ENCODE data around the gene FUOM. TPM values are rescaled to one million over a fixed set of nuclear protein-coding genes. Genes with fewer than 3 reads are reported as not detected.
A peak's percentile ranks its signal among the peaks of the same experiment; 100 is the strongest.
"Not testable (repeated sequence)": the region's sequence is repeated elsewhere in the genome, so short reads cannot be mapped to it uniquely, and the experiment has no call there.

FUOM gene
- total RNA-seq, 1 donor from 2014 or later, result 54.0 TPM

DNA sequence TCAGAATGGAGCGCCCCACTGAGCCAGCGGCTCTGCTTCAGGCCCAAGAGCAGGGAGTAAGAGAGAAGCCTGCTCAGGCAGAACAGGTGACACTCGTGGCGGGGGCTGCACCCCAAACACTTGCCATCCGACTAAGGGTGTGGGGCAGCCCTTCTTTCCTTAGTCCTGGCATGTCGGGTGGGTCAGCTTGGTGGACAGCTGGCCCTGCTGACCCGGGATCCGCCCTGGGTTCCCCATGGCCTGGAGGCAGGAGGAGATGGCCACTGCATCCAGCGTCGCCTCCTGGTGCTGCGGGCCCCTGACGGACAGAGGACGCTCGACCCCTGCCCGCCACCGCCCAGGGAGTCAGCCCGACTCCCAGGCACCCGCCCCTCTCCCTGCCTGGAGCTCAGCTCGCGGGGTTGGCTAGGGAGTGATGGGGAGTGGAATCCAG lies 20.0 kb upstream of the FUOM start:
- TF ChIP-seq POLR2AphosphoS5 (IDR thresholded peaks at IDR 0.05; ENCODE audit: insufficient read depth in 1 of 2, low read depth in 1 of 2) (no peak), POLR2A (IDR thresholded peaks at IDR 0.05) (no peak)
- TF ChIP-seq, protein P1, sequence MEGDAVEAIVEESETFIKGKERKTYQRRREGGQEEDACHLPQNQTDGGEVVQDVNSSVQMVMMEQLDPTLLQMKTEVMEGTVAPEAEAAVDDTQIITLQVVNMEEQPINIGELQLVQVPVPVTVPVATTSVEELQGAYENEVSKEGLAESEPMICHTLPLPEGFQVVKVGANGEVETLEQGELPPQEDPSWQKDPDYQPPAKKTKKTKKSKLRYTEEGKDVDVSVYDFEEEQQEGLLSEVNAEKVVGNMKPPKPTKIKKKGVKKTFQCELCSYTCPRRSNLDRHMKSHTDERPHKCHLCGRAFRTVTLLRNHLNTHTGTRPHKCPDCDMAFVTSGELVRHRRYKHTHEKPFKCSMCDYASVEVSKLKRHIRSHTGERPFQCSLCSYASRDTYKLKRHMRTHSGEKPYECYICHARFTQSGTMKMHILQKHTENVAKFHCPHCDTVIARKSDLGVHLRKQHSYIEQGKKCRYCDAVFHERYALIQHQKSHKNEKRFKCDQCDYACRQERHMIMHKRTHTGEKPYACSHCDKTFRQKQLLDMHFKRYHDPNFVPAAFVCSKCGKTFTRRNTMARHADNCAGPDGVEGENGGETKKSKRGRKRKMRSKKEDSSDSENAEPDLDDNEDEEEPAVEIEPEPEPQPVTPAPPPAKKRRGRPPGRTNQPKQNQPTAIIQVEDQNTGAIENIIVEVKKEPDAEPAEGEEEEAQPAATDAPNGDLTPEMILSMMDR (IDR thresholded peaks at IDR 0.05), result no peak
- intact Hi-C loops (cut with DNase I), result no loop called here
- DNase-seq (ENCODE audit: extremely low spot score in 2 of 2), result no peak
- peak overlapping the region; percentile 89 for H3K27ac ChIP-seq
- H3K4me3 ChIP-seq, result peak overlapping the region; percentile 71 to 94
- no peaks in the 10 kb centered on the region for H3K9me3 ChIP-seq
- H3K36me3 ChIP-seq, result no peaks in the 10 kb centered on the region
- peaks cover 26% of the 10 kb centered on the region for H3K4me1 ChIP-seq
- H3K27me3 ChIP-seq, result no peaks in the 10 kb centered on the region

DNA sequence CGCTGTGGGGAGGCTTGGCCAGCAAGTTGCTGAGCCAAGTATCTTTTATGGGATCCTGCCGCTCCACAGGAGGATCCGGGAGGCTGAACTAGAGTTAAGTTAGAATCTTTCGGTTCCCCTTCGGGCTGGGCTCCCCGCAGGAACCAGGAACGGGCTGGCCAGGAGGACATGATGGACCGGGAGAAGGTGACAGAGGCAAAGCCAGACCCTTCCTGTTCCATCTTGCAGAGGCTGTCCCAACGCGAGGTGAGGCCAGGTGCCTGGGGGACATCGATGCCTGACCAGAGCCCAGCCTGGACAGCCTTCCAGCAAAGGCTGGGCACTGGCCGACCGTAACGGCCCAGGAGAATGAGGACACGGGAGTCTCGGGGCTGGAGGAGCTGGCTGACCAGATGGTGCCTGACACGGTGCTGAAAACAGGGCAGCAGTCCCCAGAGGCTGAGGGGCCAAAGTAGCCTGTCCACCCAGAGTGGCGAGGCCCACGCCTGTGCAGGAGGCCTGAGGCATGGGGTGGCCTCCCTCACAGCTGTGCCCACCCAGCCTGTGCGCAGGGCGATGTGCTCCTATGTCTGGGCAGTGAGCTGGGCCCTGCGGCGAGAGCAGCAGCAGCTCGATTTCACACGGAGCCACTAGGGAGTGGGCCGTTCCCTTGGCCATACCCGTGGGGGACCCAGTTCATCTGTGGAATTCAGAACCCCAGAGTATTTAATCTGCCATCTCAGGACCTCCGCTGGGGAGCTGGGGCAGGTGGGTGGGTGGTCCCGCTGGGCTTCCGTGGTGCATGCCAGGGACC lies 19.4 kb upstream of the FUOM start:
- H3K27me3 ChIP-seq, result no peaks in the 10 kb centered on the region
- no peaks in the 10 kb centered on the region for H3K9me3 ChIP-seq
- intact Hi-C loops (cut with DNase I), result no loop called here
- no peak overlapping the region for H3K4me3 ChIP-seq
- no peaks in the 10 kb centered on the region for H3K36me3 ChIP-seq
- peaks cover 31% of the 10 kb centered on the region for H3K4me1 ChIP-seq
- H3K27ac ChIP-seq, result no peak overlapping the region
- no peak for DNase-seq (ENCODE audit: extremely low spot score in 2 of 2)
- TF ChIP-seq POLR2A (IDR thresholded peaks at IDR 0.05), result no peak
- TF ChIP-seq POLR2AphosphoS5 (IDR thresholded peaks at IDR 0.05; ENCODE audit: insufficient read depth in 1 of 2, low read depth in 1 of 2), result no peak
- TF ChIP-seq, protein P1 (IDR thresholded peaks at IDR 0.05), result no peak

DNA sequence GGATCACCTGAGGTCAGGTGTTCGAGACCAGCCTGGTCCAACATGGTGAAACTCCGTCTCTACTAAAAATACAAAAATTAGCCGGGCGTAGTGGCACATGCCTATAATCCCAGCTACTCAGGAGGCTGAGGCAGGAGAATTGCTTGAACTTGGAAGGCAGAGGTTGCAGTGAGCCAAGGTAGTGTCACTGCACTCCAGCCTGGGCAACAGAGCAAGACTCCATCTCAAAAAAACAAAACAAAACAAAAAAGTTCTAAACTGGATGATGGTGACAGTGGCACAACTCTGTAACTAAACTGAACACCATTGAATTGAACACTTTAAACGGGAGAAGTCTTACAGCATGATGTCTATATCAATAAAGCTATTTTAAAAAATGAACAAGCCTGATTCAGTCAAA lies 18.4 kb upstream of the FUOM start:
- H3K27me3 ChIP-seq; intact Hi-C loops (cut with DNase I); DNase-seq (ENCODE audit: extremely low spot score in 2 of 2); H3K9me3 ChIP-seq; H3K4me3 ChIP-seq; H3K36me3 ChIP-seq; H3K27ac ChIP-seq: not testable (repeated sequence)
- H3K4me1 ChIP-seq, result peaks cover 40% of the 10 kb centered on the region

GRCh38 chr10:133375357-133376115 lies 17.7 kb upstream of the FUOM start:
- no peaks in the 10 kb centered on the region for H3K9me3 ChIP-seq
- H3K36me3 ChIP-seq, result peaks cover 0 to 3% of the 10 kb centered on the region in 2 donors
- TF ChIP-seq POLR2AphosphoS5 (IDR thresholded peaks at IDR 0.05; ENCODE audit: insufficient read depth in 1 of 2, low read depth in 1 of 2) (no peak), POLR2A (IDR thresholded peaks at IDR 0.05) (no peak)
- TF ChIP-seq, protein P1 (IDR thresholded peaks at IDR 0.05), result no peak
- H3K27ac ChIP-seq, result no peak overlapping the region
- no peaks in the 10 kb centered on the region for H3K27me3 ChIP-seq
- DNase-seq (ENCODE audit: extremely low spot score in 2 of 2), result no peak
- H3K4me3 ChIP-seq, result no peak overlapping the region
- H3K4me1 ChIP-seq, result peaks cover 40% of the 10 kb centered on the region
- intact Hi-C loops (cut with DNase I), result no loop called here

DNA sequence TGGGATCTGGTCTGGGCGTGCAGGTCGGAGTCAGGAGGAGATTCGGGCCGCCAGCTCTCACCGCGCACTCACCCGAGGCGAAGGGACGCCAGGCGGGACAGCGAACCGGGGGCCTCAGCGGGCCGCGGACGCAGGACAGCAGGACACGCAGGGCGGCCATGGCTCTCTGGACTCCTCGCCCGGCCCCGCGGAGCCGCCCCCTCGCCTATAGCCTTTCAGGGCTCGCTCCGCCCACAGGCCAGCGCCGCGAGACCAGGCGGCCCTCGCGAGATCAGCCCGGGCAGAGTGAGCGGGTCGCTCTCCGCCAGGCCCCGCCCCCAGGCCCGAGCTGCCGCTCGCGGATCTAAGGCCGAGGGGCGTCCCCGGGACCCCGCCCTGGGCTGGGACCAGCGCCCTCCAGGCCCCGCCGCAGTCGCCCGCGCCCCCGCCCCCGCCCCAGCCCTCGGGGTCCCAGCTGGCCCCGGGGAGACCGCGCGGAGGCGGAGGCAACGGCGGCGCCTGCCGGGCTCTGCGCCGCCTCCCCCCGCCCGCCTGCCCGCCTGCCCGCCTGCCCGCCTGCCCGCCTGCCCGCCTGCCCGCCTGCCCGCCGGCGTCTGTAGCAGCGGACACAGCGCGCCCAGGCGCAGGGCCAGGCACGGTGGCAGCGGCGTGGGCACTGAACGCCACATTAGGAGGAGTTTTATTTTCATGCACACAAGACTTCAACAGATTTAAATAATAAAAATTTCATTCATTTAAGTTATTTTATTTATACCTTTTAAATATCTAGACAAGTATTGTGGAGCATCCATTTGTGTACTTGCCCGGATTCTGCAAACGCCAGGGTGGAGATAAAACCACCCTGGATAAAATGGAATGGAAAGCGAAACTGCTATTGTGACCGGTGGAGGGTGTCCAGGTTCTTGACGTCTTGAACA lies 15.6 kb upstream of the FUOM start, which contains the start of gene ECHS1:
ECHS1 (minus strand) TSS at position 181 of the 917 bp plus-strand sequence; CDS start at position 160, 21 bp downstream.
- H3K4me3 ChIP-seq, result peak within 1 kb of the TSS; percentile 71 to 80
- peaks cover 28% of the 10 kb centered on the region for H3K4me1 ChIP-seq
- no peak for DNase-seq (ENCODE audit: extremely low spot score in 2 of 2)
- no peaks in the 10 kb centered on the region for H3K9me3 ChIP-seq
- peak within 1 kb of the TSS; percentile 51 for H3K27ac ChIP-seq
- H3K27me3 ChIP-seq, result no peaks in the 10 kb centered on the region
- intact Hi-C loops (cut with DNase I), result no loop called here
- peaks cover 0 to 22% of the 10 kb centered on the region in 2 donors for H3K36me3 ChIP-seq
- TF ChIP-seq POLR2A (IDR thresholded peaks at IDR 0.05) (peak in 1 of 2 donors; percentile 42), POLR2AphosphoS5 (IDR thresholded peaks at IDR 0.05; ENCODE audit: insufficient read depth in 1 of 2, low read depth in 1 of 2) (peak in 1 of 2 donors; percentile 58)
- TF ChIP-seq, protein P1 (IDR thresholded peaks at IDR 0.05), result no peak
